IMR-90 (cell line): ENCODE results near the gene OR52E8. TPM values are rescaled to one million over a fixed set of nuclear protein-coding genes. Genes with fewer than 3 reads are reported as not detected.

Experiments
- ATAC-seq: fragments of 200-7000 bp; cut with Tn5 transposase; 2 replicates; pipeline ENCODE4 v1.9.1; 2020; ENCODE audit warnings: low read depth, mild to moderate bottlenecking, moderate library complexity
- BruUV-seq: library from RNA; stranded (reverse); fragments of 400-500 nt; replicated peaks from 2 replicates; lab custom pipeline; 2021; lab: Mats Ljungman, UMichigan
- CTCF ChIA-PET: fragments of 300-600 bp; formaldehyde crosslinking; extraction: SDS; loops from one replicate; lab custom pipeline; 2021; ENCODE audit warnings: antibody characterized with exemption; lab: Yijun Ruan, JAX
- POLR2A ChIA-PET: fragments of 300-600 bp; sonication (Branson Sonifier 250); formaldehyde crosslinking; loops from one replicate; lab custom pipeline; 2022; ENCODE audit warnings: antibody characterized with exemption; ENCODE audit not compliant: unreplicated experiment; lab: Charles Lee
- DNase-seq: peaks from one replicate; pipeline ENCODE4 v3.0.0; 2013
- H2AFZ ChIP-seq: replicated peaks from 2 replicates; pipeline ENCODE3; 2013; ENCODE audit warnings: low read length, mild to moderate bottlenecking; ENCODE audit not compliant: poor library complexity
- H2AK5ac ChIP-seq: 2 replicates; pipeline ENCODE4 v1.6.1; 2013; ENCODE audit warnings: low read depth, low read length, inconsistent platforms
- H2AK9ac ChIP-seq: replicated peaks from 2 replicates; pipeline ENCODE3; 2013; ENCODE audit warnings: mild to moderate bottlenecking, low read depth, low read length, moderate library complexity; ENCODE audit not compliant: poor library complexity
- H2BK120ac ChIP-seq: 2 replicates; pipeline ENCODE4 v1.6.1; 2013; ENCODE audit warnings: low read depth, low read length, inconsistent platforms
- H2BK15ac ChIP-seq: 3 replicates; pipeline ENCODE4 v1.6.1; 2013; ENCODE audit warnings: low read depth, low read length, inconsistent platforms
- H2BK20ac ChIP-seq: 2 replicates; pipeline ENCODE4 v1.6.1; 2013; ENCODE audit warnings: low read depth, mild to moderate bottlenecking, inconsistent platforms, low read length, moderate library complexity
- H2BK5ac ChIP-seq: 2 replicates; pipeline ENCODE4 v1.6.1; 2013; ENCODE audit warnings: mild to moderate bottlenecking, low read depth, low read length, inconsistent platforms; ENCODE audit not compliant: poor library complexity, severe bottlenecking
- H3K14ac ChIP-seq: replicated peaks from 2 replicates; pipeline ENCODE4 v1.6.1; 2013; ENCODE audit warnings: low read depth, low read length, inconsistent platforms
- H3K18ac ChIP-seq: 2 replicates; pipeline ENCODE4 v1.6.1; 2013; ENCODE audit warnings: low read depth, low read length, control low read depth
- H3K23ac ChIP-seq: 2 replicates; pipeline ENCODE4 v1.6.1; 2013; ENCODE audit warnings: low read depth, low read length, inconsistent platforms
- H3K27ac ChIP-seq: 2 replicates; pipeline ENCODE4 v1.5.1; 2013; ENCODE audit warnings: mild to moderate bottlenecking, control low read depth, low read length; ENCODE audit not compliant: insufficient read depth
- H3K27me3 ChIP-seq: 2 replicates; pipeline ENCODE4 v1.6.1; 2013; ENCODE audit warnings: low read length; ENCODE audit not compliant: control insufficient read depth, insufficient read depth
- H3K36me3 ChIP-seq: 2 replicates; pipeline ENCODE4 v1.6.1; 2013; ENCODE audit warnings: low read length, mixed read lengths; ENCODE audit not compliant: control insufficient read depth, insufficient read depth
- H3K4ac ChIP-seq: 2 replicates; pipeline ENCODE4 v1.6.1; 2013; ENCODE audit warnings: low read depth, low read length, inconsistent platforms
- H3K4me1 ChIP-seq: 2 replicates; pipeline ENCODE4 v1.6.1; 2013; ENCODE audit warnings: low read length, mixed read lengths; ENCODE audit not compliant: control insufficient read depth, insufficient read depth
- H3K4me2 ChIP-seq: 2 replicates; pipeline ENCODE4 v1.6.1; 2013; ENCODE audit warnings: low read depth, mild to moderate bottlenecking, control low read depth, low read length, moderate library complexity
- H3K4me3 ChIP-seq: 2 replicates; pipeline ENCODE4 v1.5.1; 2013; ENCODE audit warnings: low read depth, mild to moderate bottlenecking, control low read depth, low read length, moderate library complexity; ENCODE audit not compliant: insufficient read depth
- H3K56ac ChIP-seq: 2 replicates; pipeline ENCODE4 v1.6.1; 2013; ENCODE audit warnings: low read length, inconsistent platforms; ENCODE audit not compliant: insufficient read depth; ENCODE audit errors: extremely low read depth
- H3K79me1 ChIP-seq, 2 experiments: 2 replicates each; pipeline ENCODE4 v1.6.1; 2013; ENCODE audit warnings: low read length in 2 of 2, inconsistent platforms in 1 of 2, low read depth in 1 of 2
- H3K9ac ChIP-seq: 2 replicates; pipeline ENCODE4 v1.6.1; 2013; ENCODE audit warnings: low read depth, low read length, control low read depth
- H3K9me1 ChIP-seq: 2 replicates; pipeline ENCODE4 v1.6.1; 2013; ENCODE audit warnings: low read length, inconsistent platforms; ENCODE audit not compliant: insufficient read depth
- H3K9me3 ChIP-seq: 2 replicates; pipeline ENCODE4 v1.6.1; 2013; ENCODE audit warnings: low read length; ENCODE audit not compliant: control insufficient read depth, insufficient read depth
- H4K20me1 ChIP-seq: 2 replicates; pipeline ENCODE4 v1.6.1; 2013; ENCODE audit warnings: low read length, inconsistent platforms; ENCODE audit not compliant: insufficient read depth
- H4K5ac ChIP-seq: 2 replicates; pipeline ENCODE4 v1.6.1; 2013; ENCODE audit warnings: mild to moderate bottlenecking, low read depth, low read length, control low read depth
- H4K8ac ChIP-seq, 2 experiments: 2 replicates each; pipeline ENCODE4 v1.6.1; 2013; ENCODE audit warnings: low read depth in 2 of 2, low read length in 2 of 2, control low read depth in 1 of 2, inconsistent platforms in 1 of 2
- H4K91ac ChIP-seq: 2 replicates; pipeline ENCODE4 v1.6.1; 2013; ENCODE audit warnings: low read depth, low read length, inconsistent platforms; ENCODE audit not compliant: insufficient read depth
- MAZ ChIP-seq: IDR thresholded peaks from 2 replicates; pipeline ENCODE4 v1.6.1; 2012; ENCODE audit warnings: low read depth, mild to moderate bottlenecking, low read length, improper control_type of control experiment, moderate library complexity, borderline replicate concordance
- RFX5 ChIP-seq: IDR thresholded peaks from 2 replicates; pipeline ENCODE4 v1.8.0; 2012; ENCODE audit warnings: low read depth, mild to moderate bottlenecking, low read length, moderate library complexity
- SMC3 ChIP-seq: fragments of 150-350 bp; IDR thresholded peaks from 2 replicates; pipeline ENCODE4 v1.6.1; 2016; ENCODE audit warnings: low read depth, mild to moderate bottlenecking, antibody characterized with exemption, low read length, moderate library complexity
- WGBS, 2 experiments: methylation state at CpG; one replicate each; pipeline versions ENCODE4 v1.1.5 to v1.1.7; 2013; ENCODE audit warnings: missing lambda C conversion rate in 2 of 2; ENCODE audit not compliant: insufficient read length in 1 of 2; ENCODE audit errors: extremely low coverage in 2 of 2; 5-methylcytosine and 5-hydroxymethylcytosine counted together
- dilution Hi-C: fragments of 300-500 bp; cut with HindIII; formaldehyde crosslinking; loops from one replicate; pipeline ENCODE4 v1.14.3; 2018; ENCODE audit warnings: low sequenced_read_pairs; ENCODE audit not compliant: unreplicated experiment
- in situ Hi-C: fragments of 300-500 bp; cut with MboI; formaldehyde crosslinking; loops from 3 replicates; pipeline ENCODE4 v1.14.3; 2019; ENCODE audit warnings: low sequenced_read_pairs, inconsistent platforms, mixed read lengths
- intact Hi-C: fragments of 100-400 bp; cut with micrococcal nuclease; formaldehyde crosslinking; loops from 2 replicates; pipeline ENCODE4 v1.10.0; 2022
- polyA plus RNA-seq, 3 experiments: library from polyadenylated mRNA; depleted of rRNA; stranded (reverse); fragments of >200 nt; gene quantifications; 2 replicates each; pipeline ENCODE4 v1.2.3, GENCODE V29; 2012; ENCODE audit warnings: low replicate concordance in 1 of 3
- total RNA-seq: library from RNA; depleted of rRNA; stranded (reverse); fragments of >200 nt; gene quantifications from 2 replicates; pipeline ENCODE4 v1.2.3, GENCODE V29; 2012

The OR52E8 gene
- total and polyA plus RNA-seq, 2 of the 4 experiments (the other 2 are of a cell fraction): not detected

DNA sequence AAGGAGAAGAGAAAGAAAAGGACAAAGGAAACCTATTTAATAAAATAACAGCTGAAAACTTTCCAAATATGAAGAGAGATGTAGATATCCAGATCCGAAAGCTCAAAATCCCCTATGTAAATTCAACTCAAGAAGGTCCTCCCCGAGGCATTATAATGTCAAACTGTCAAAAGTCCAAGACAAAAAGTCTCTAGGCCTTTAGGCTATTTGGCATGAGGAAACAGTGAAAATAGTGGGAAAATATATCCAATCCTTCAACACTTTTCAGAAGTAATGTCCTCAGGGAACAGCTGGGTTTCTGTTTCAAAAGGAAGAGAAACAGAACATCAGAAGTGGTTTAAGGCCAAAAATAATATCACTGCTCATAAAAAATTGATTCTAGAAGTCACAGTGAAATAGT lies 21.1 kb upstream of the OR52E8 start:
- H3K4me3 ChIP-seq: no peak overlapping the region
- H4K5ac ChIP-seq: no peak overlapping the region
- no peak overlapping the region for H3K23ac ChIP-seq
- ChIA-PET CTCF (interaction anchor here (0.6 kb wide), 1 partner anchor 57 kb away, joined by 3 read pairs; no protein-coding TSS in a partner anchor), POLR2A (no interaction called here)
- H4K8ac ChIP-seq: no peak overlapping the region
- H3K9me3 ChIP-seq: no peaks in the 10 kb centered on the region
- no peak overlapping the region for H2AK5ac ChIP-seq
- H3K56ac ChIP-seq: no peak overlapping the region
- dilution Hi-C loops: no loop called here
- H2BK120ac ChIP-seq: no peak overlapping the region
- H3K27me3 ChIP-seq: no peaks in the 10 kb centered on the region
- H3K9me1 ChIP-seq: no peaks in the 10 kb centered on the region
- H2AK9ac ChIP-seq: no peak overlapping the region
- in situ Hi-C loops: no loop called here
- no peaks in the 10 kb centered on the region for H3K4me1 ChIP-seq
- no peak overlapping the region for H3K14ac ChIP-seq
- no peak overlapping the region for H3K9ac ChIP-seq
- H3K36me3 ChIP-seq: no peaks in the 10 kb centered on the region
- no peak overlapping the region for H2BK5ac ChIP-seq
- no peaks in the 10 kb centered on the region for H3K79me1 ChIP-seq
- no peak overlapping the region for H3K4me2 ChIP-seq
- no peak overlapping the region for H3K27ac ChIP-seq
- no peak overlapping the region for H4K91ac ChIP-seq
- no peaks in the 10 kb centered on the region for H4K20me1 ChIP-seq
- no peak overlapping the region for H2AFZ ChIP-seq
- TF ChIP-seq RFX5 (no peak), SMC3 (no peak), MAZ (no peak)
- ATAC-seq (no peak), DNase-seq (no peak)
- BruUV-seq: no TSS peak
- H2BK15ac ChIP-seq: no peak overlapping the region
- intact Hi-C loops: no loop called here
- no CpG with 5 or more reads among the region's 2 CpGs for WGBS, 2 experiments
- H3K4ac ChIP-seq: no peak overlapping the region
- H2BK20ac ChIP-seq: no peak overlapping the region
- H3K18ac ChIP-seq: no peak overlapping the region
